ENCODE measurements around the gene F7.
"Not testable (repeated sequence)": the region's sequence is repeated elsewhere in the genome, so short reads cannot be mapped to it uniquely, and the experiment has no call there.

The F7 gene

GRCh38 chr13:113158946-113159345, 53.4 kb downstream of the F7 start:
- no peak for TF ChIP-seq CTCF (IDR thresholded peaks at IDR 0.05; ENCODE audit: low read depth, low read length, missing control alignments)
- DNase-seq: no peak
- Histone ChIP-seq H3K27ac (no peak overlapping the region), H3K36me3 (replicated peaks) (no peaks in the 10 kb centered on the region), H3K4me3 (ENCODE audit: low read depth, low read length) (no peak overlapping the region), H3K27me3 (replicated peaks) (no peaks in the 10 kb centered on the region)
- in situ Hi-C loops (cut with HindIII; ENCODE audit: low pct_ligation_motif_present, low sequenced_read_pairs): no loop called here

DNA sequence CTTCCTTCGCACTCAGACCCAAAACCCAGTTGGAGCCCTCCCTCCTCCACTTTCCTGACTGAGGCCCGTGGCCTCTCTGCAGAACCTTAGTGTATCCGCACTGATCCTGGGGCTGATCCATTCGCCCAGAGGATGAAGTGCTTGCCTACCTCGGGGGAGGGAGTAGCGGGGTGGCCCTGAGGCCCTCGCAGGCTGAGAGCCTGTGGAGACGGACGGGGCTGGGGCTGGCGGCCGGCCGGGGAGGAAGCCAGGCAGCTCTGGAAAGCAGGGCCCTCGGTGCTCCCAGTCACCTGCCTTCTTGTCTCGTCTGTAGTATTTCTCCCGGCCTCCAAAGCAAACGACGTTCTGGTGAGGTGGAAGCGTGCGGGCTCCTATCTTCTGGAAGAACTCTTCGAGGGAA, 54.1 kb downstream of the F7 start:
- DNase-seq: no peak
- TF ChIP-seq CTCF (IDR thresholded peaks at IDR 0.05; ENCODE audit: low read depth, low read length, missing control alignments): no peak
- no peaks in the 10 kb centered on the region for H3K27me3 ChIP-seq (replicated peaks)
- H3K27ac ChIP-seq: no peak overlapping the region
- in situ Hi-C loops (cut with HindIII; ENCODE audit: low pct_ligation_motif_present, low sequenced_read_pairs): no loop called here
- no peaks in the 10 kb centered on the region for H3K36me3 ChIP-seq (replicated peaks)
- H3K4me3 ChIP-seq (ENCODE audit: low read depth, low read length): no peak overlapping the region

DNA sequence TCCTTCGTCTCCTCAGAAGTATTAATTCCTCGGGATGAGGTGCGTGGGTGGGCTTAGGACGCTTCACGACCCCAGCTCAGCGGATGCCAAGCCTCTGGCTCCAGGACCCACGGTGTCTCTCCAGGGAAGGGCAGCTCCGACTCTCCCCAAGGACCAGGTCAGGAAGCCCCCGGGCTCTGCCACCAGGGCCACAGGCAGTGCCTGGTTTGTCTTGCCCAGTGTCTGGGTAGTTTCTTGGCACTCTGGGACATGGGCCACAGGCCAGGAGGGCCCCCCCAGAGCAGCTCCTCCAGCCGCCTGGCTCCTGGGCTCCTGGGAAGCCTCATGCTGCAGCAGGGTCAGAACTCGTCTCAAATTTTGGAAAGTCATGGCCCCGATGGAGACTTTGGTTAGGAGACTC, 55.4 kb downstream of the F7 start:
- no peak overlapping the region for H3K4me3 ChIP-seq (ENCODE audit: low read depth, low read length)
- H3K36me3 ChIP-seq (replicated peaks): no peaks in the 10 kb centered on the region
- no peak overlapping the region for H3K27ac ChIP-seq
- no peak for TF ChIP-seq CTCF (IDR thresholded peaks at IDR 0.05; ENCODE audit: low read depth, low read length, missing control alignments)
- no peak for DNase-seq
- no peaks in the 10 kb centered on the region for H3K27me3 ChIP-seq (replicated peaks)
- in situ Hi-C loops (cut with HindIII; ENCODE audit: low pct_ligation_motif_present, low sequenced_read_pairs): no loop called here

- in situ Hi-C loops (cut with HindIII; ENCODE audit: low pct_ligation_motif_present, low sequenced_read_pairs): no loop called here
- no peak for TF ChIP-seq CTCF (IDR thresholded peaks at IDR 0.05; ENCODE audit: low read depth, low read length, missing control alignments)
- Histone ChIP-seq H3K4me3 (ENCODE audit: low read depth, low read length) (no peak overlapping the region), H3K36me3 (replicated peaks) (no peaks in the 10 kb centered on the region), H3K27me3 (replicated peaks) (no peaks in the 10 kb centered on the region), H3K27ac (no peak overlapping the region)
- no peak for DNase-seq
These were observed 55.8 kb downstream of the F7 start for GRCh38 chr13:113161433-113161832.

DNA sequence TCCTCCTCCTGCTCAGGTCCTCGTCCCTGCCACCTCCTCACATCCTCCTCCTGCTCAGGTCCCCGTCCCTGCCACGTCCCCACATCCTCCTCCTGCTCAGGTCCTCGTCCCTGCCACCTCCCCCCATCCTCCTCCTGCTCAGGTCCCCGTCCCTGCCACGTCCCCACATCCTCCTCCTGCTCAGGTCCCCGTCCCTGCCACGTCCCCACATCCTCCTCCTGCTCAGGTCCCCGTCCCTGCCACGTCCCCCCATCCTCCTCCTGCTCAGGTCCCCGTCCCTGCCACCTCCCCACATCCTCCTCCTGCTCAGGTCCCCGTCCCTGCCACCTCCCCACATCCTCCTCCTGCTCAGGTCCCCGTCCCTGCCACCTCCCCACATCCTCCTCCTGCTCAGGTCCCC, 56.4 kb downstream of the F7 start:
- DNase-seq; H3K27me3 ChIP-seq (replicated peaks); in situ Hi-C loops (cut with HindIII; ENCODE audit: low pct_ligation_motif_present, low sequenced_read_pairs): not testable (repeated sequence)

GRCh38 chr13:113162783-113163685, 57.4 kb downstream of the F7 start:
- H3K27ac ChIP-seq: no peak overlapping the region
- no peak overlapping the region for H3K4me3 ChIP-seq (ENCODE audit: low read depth, low read length)
- TF ChIP-seq CTCF (IDR thresholded peaks at IDR 0.05; ENCODE audit: low read depth, low read length, missing control alignments): no peak
- in situ Hi-C loops (cut with HindIII; ENCODE audit: low pct_ligation_motif_present, low sequenced_read_pairs): no loop called here
- H3K36me3 ChIP-seq (replicated peaks): peaks cover 3% of the 10 kb centered on the region
- no peaks in the 10 kb centered on the region for H3K27me3 ChIP-seq (replicated peaks)
- no peak for DNase-seq

More for the DNA sequence above, 56.4 kb downstream of the F7 start:
- H3K4me3 ChIP-seq (ENCODE audit: low read depth, low read length); H3K27ac ChIP-seq; H3K36me3 ChIP-seq (replicated peaks): not testable (repeated sequence)

Measured in brain microvascular endothelial cell (primary cell).